Loucy (cell line): ENCODE results near the gene LYSMD4.
"Not testable (repeated sequence)": the region's sequence is repeated elsewhere in the genome, so short reads cannot be mapped to it uniquely, and the experiment has no call there.

ENCODE experiments used
- H2AFZ ChIP-seq: fragments of 200-600 bp; sonication (generic); 2 replicates; pipeline ENCODE4 v1.6.0; 2016; ENCODE audit warnings: antibody characterized with exemption, mild to moderate bottlenecking, low read length, moderate library complexity
- H3F3A ChIP-seq: fragments of 200-600 bp; 2 replicates; pipeline ENCODE4 v1.6.0; 2016; ENCODE audit warnings: antibody characterized with exemption, low read depth, mild to moderate bottlenecking
- H3K27me3 ChIP-seq: fragments of 200-600 bp; sonication (generic); 2 replicates; pipeline ENCODE4 v1.6.1; 2014; ENCODE audit warnings: low read length, mild to moderate bottlenecking; ENCODE audit not compliant: insufficient read depth, poor library complexity, severe bottlenecking
- H3K36me3 ChIP-seq: fragments of 200-600 bp; sonication (generic); 2 replicates; pipeline ENCODE4 v1.6.1; 2016; ENCODE audit warnings: low read length; ENCODE audit not compliant: insufficient read depth
- H3K4me1 ChIP-seq: fragments of 200-600 bp; sonication (generic); 2 replicates; pipeline ENCODE4 v1.5.1; 2014; ENCODE audit warnings: low read length, mild to moderate bottlenecking; ENCODE audit not compliant: insufficient read depth, poor library complexity, severe bottlenecking
- H3K4me2 ChIP-seq: fragments of 200-600 bp; sonication (generic); 2 replicates; pipeline ENCODE4 v1.6.0; 2014; ENCODE audit warnings: antibody characterized with exemption, low read length, low read depth, mild to moderate bottlenecking; ENCODE audit not compliant: poor library complexity, severe bottlenecking
- H3K4me3 ChIP-seq: fragments of 200-600 bp; sonication (generic); 2 replicates; pipeline ENCODE4 v1.5.1; 2014; ENCODE audit warnings: low read length, mild to moderate bottlenecking, mixed read lengths; ENCODE audit not compliant: poor library complexity, severe bottlenecking
- H3K79me2 ChIP-seq: fragments of 200-600 bp; sonication (generic); 2 replicates; pipeline ENCODE4 v1.6.1; 2014; ENCODE audit warnings: low read length; ENCODE audit not compliant: insufficient read depth
- H3K9ac ChIP-seq: fragments of 200-600 bp; sonication (generic); 2 replicates; pipeline ENCODE4 v1.6.0; 2014; ENCODE audit warnings: mild to moderate bottlenecking, low read depth, low read length, moderate library complexity; ENCODE audit not compliant: poor library complexity, severe bottlenecking
- H3K9me2 ChIP-seq: fragments of 200-600 bp; sonication (generic); replicated peaks from 2 replicates; pipeline ENCODE4 v1.6.1; 2016; ENCODE audit warnings: low read depth, low read length, mixed read lengths
- H3K9me3 ChIP-seq: fragments of 200-600 bp; sonication (generic); 2 replicates; pipeline ENCODE4 v1.6.1; 2014; ENCODE audit warnings: mild to moderate bottlenecking, antibody characterized with exemption, low read length, low read depth; ENCODE audit not compliant: insufficient read depth
- H4K20me1 ChIP-seq: fragments of 200-600 bp; sonication (generic); 2 replicates; pipeline ENCODE4 v1.6.0; 2014; ENCODE audit warnings: antibody characterized with exemption, low read length, mild to moderate bottlenecking; ENCODE audit not compliant: insufficient read depth, poor library complexity, severe bottlenecking
- EZH2phosphoT487 ChIP-seq: fragments of 200-600 bp; IDR thresholded peaks from 2 replicates; pipeline ENCODE4 v1.6.1; 2018; ENCODE audit warnings: antibody characterized with exemption, mild to moderate bottlenecking, moderate library complexity, borderline replicate concordance
- TF ChIP-seq, protein P1 (sequence below): fragments of 200-600 bp; sonication (generic); conservative IDR thresholded peaks from 2 replicates; pipeline ENCODE4 v1.5.1; 2014; ENCODE audit warnings: mild to moderate bottlenecking, antibody characterized with exemption, low read length

LYSMD4 gene

DNA sequence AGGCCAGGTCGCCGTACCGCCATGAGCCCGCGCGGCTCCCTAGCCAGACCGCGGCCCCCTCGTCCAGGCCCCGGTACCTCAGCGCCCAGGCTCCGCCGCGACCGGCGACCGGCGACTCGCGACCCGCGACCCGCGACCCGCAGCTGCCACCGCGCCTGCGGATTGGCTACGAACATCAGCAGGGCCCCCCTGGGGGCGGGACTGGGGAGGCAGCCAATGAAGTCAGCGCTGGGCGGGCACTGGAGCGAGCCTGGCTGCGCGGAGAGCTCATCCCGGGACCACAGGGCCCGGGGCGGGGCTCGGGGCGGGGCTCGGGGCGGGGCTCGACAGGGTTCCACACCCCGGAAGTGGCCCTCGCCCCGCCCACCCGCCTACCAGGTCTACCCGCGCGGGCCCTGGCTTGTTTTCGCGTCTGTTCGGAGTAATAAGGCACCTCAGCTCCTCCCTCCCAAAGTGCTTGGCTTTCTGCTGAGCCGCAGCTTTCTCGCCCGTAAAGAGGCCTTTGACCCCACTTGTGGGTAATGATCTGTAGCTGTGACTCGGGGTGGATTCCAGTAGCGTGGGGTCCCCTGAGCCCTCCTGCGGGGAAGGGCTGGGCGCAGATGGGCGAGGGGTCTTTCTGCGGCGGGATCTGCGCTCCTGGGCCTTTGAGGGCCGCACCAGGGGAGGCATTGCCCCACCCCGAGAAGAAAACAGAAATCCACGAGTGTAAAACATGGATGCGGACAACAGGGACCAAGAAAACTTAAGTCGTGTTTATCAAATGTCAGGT, at the start of gene LYSMD4:
Gene LYSMD4, minus strand, starts transcription at position 170 of the 772 bp plus-strand sequence. CDS start 1,438 bp downstream, outside the sequence.
- Histone ChIP-seq H4K20me1 (no peaks in the 10 kb centered on the region), H3K4me1 (peaks cover 4% of the 10 kb centered on the region), H3K79me2 (no peaks in the 10 kb centered on the region), H3K27me3 (no peaks in the 10 kb centered on the region), H3K9me2 (no peaks in the 10 kb centered on the region), H3K36me3 (no peaks in the 10 kb centered on the region), H3F3A (no peaks in the 10 kb centered on the region), H3K9ac (peak within 1 kb of the TSS; percentile 54), H3K9me3 (no peaks in the 10 kb centered on the region), H2AFZ (peak within 1 kb of the TSS; percentile 70; the same call in 1 of the 2 replicates), H3K4me3 (peak within 1 kb of the TSS; percentile 79), H3K4me2 (peak within 1 kb of the TSS; percentile 70)
- TF ChIP-seq, protein P1, sequence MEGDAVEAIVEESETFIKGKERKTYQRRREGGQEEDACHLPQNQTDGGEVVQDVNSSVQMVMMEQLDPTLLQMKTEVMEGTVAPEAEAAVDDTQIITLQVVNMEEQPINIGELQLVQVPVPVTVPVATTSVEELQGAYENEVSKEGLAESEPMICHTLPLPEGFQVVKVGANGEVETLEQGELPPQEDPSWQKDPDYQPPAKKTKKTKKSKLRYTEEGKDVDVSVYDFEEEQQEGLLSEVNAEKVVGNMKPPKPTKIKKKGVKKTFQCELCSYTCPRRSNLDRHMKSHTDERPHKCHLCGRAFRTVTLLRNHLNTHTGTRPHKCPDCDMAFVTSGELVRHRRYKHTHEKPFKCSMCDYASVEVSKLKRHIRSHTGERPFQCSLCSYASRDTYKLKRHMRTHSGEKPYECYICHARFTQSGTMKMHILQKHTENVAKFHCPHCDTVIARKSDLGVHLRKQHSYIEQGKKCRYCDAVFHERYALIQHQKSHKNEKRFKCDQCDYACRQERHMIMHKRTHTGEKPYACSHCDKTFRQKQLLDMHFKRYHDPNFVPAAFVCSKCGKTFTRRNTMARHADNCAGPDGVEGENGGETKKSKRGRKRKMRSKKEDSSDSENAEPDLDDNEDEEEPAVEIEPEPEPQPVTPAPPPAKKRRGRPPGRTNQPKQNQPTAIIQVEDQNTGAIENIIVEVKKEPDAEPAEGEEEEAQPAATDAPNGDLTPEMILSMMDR = no peak
- TF ChIP-seq EZH2phosphoT487 = no peak

DNA sequence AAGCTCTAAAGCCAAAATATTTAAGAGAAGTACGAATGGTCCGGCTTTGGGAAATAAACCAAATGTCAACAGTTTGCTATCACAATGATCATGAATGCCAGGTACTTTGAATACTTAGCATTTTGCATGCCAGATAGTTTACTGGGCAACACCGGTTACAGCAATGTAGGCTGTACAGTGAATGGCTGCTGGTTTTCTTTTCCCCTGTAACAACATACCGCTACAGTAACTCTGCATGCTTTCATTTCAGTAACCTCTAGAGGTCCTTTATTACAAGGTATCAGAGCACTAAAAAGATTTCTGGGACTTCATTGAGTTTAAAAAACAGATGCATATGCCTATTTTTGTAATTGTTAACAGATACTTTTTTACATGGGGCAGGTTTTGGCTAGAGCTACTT, 48.8 kb upstream of the LYSMD4 start:
- H3K9ac ChIP-seq, H3K4me3 ChIP-seq, H3F3A ChIP-seq: not testable (repeated sequence)

DNA sequence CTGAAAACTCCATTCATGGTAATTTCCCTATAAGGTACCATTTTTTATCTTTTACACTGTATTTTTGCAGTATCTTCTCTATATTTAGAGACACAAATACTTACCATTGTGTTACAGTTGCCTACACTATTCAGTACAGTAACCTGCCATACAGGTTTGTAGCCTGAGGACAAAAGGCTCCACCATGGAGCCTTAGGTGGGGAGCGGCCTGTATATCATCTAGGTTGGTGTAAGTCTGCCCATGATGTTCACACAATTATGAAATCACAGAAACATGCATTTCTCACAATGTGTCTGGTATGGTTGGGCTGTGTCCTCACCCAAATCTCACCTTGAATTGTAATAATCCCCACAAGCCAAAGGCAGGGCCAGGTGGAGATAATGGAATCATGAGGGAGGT, 43.9 kb upstream of the LYSMD4 start:
- no peaks in the 10 kb centered on the region for H3K4me1 ChIP-seq
- H2AFZ ChIP-seq = no peak overlapping the region
- TF ChIP-seq, protein P1 = no peak
- TF ChIP-seq EZH2phosphoT487 = no peak
- H3K9me3 ChIP-seq = no peaks in the 10 kb centered on the region
- H3K9me2 ChIP-seq = no peaks in the 10 kb centered on the region
- no peaks in the 10 kb centered on the region for H3K36me3 ChIP-seq
- H3K79me2 ChIP-seq = no peaks in the 10 kb centered on the region
- no peak overlapping the region for H3K4me2 ChIP-seq
- H4K20me1 ChIP-seq = no peaks in the 10 kb centered on the region
- H3F3A ChIP-seq = no peaks in the 10 kb centered on the region
- H3K27me3 ChIP-seq = no peaks in the 10 kb centered on the region
- no peak overlapping the region for H3K4me3 ChIP-seq
- H3K9ac ChIP-seq = no peak overlapping the region

More for the DNA sequence above, 48.8 kb upstream of the LYSMD4 start:
- H3K79me2 ChIP-seq, H3K36me3 ChIP-seq, H3K27me3 ChIP-seq, H3K4me1 ChIP-seq, H3K4me2 ChIP-seq, H3K9me3 ChIP-seq, H3K9me2 ChIP-seq, H4K20me1 ChIP-seq: not testable (repeated sequence)
- H2AFZ ChIP-seq = 0 out of 2 replicates have a peak overlapping the region, but pooled peaks have one; percentile 45

DNA sequence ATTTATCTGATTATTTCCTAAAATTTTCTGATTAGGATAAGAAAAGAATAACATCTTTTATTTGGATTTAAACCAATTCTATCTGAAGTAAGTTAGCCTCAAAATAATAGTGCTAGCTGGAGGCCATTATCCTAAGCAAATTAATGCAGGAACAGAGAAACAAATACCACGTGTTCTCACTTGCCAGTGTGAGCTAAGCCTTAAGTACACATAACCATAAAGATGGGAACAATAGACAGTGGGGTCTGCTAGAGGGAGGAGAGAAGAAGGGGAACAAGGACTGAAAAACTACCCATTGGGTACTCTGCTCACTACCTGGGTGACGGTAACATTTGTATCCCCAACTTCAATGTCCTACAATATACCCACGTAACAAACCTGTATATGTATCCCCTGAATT, 31.3 kb upstream of the LYSMD4 start:
- Histone ChIP-seq H3K9me3 (no peaks in the 10 kb centered on the region), H3K36me3 (no peaks in the 10 kb centered on the region), H3K9ac (no peak overlapping the region), H2AFZ (no peak overlapping the region), H3K79me2 (no peaks in the 10 kb centered on the region), H3K4me1 (no peaks in the 10 kb centered on the region), H3K4me3 (no peak overlapping the region), H3K4me2 (no peak overlapping the region), H4K20me1 (no peaks in the 10 kb centered on the region), H3F3A (no peaks in the 10 kb centered on the region), H3K9me2 (no peaks in the 10 kb centered on the region), H3K27me3 (no peaks in the 10 kb centered on the region)
- TF ChIP-seq, protein P1 = no peak
- no peak for TF ChIP-seq EZH2phosphoT487
